H1 (cell line): ENCODE measurements around the gene PRDM15. TPM values are rescaled to one million over a fixed set of nuclear protein-coding genes. Genes with fewer than 3 reads are reported as not detected.

ENCODE experiments used
- CTCF ChIA-PET: fragments of 300-600 bp; sonication (Branson Sonifier 250); formaldehyde crosslinking; loops from one replicate; lab custom pipeline; 2021; ENCODE audit not compliant: partially characterized antibody; lab: Charles Lee
- POLR2A ChIA-PET: fragments of 300-600 bp; sonication (Branson Sonifier 250); formaldehyde crosslinking; loops from one replicate; lab custom pipeline; 2021; ENCODE audit warnings: inconsistent platforms; ENCODE audit not compliant: partially characterized antibody; lab: Charles Lee
- DNase-seq, 2 experiments: peaks; one replicate each; pipeline versions ENCODE4 v3.0.0 to v3.0.0-alpha.2; 2010 to 2022; ENCODE audit warnings: low spot score in 2 of 2, low read depth in 1 of 2, mixed read lengths in 1 of 2
- FAIRE-seq: peaks from 2 replicates; lab custom pipeline; 2011; peaks lifted over from hg19 to GRCh38; lab: Jason Lieb, UNC
- H2AFZ ChIP-seq: 2 replicates; pipeline ENCODE4 v1.8.1; 2012; ENCODE audit warnings: low read length, inconsistent platforms
- H2AK5ac ChIP-seq: 2 replicates; pipeline ENCODE4 v1.6.1; 2013; ENCODE audit warnings: low read depth, low read length
- H2BK120ac ChIP-seq: replicated peaks from 2 replicates; pipeline ENCODE3; 2013; ENCODE audit warnings: low read depth, low read length, inconsistent platforms
- H2BK12ac ChIP-seq: 2 replicates; pipeline ENCODE4 v1.6.1; 2013; ENCODE audit warnings: low read depth, low read length
- H2BK15ac ChIP-seq: 2 replicates; pipeline ENCODE4 v1.6.1; 2013; ENCODE audit warnings: low read length
- H2BK20ac ChIP-seq: 2 replicates; pipeline ENCODE4 v1.6.1; 2013; ENCODE audit warnings: low read length
- H2BK5ac ChIP-seq: 2 replicates; pipeline ENCODE4 v1.6.1; 2013; ENCODE audit warnings: low read depth, low read length
- H3K14ac ChIP-seq: 2 replicates; pipeline ENCODE4 v1.6.1; 2013; ENCODE audit warnings: inconsistent platforms; ENCODE audit not compliant: insufficient read length
- H3K18ac ChIP-seq: 2 replicates; pipeline ENCODE4 v1.6.1; 2013; ENCODE audit warnings: low read length; ENCODE audit errors: extremely low read depth
- H3K23ac ChIP-seq: 2 replicates; pipeline ENCODE4 v1.6.1; 2013; ENCODE audit warnings: inconsistent platforms; ENCODE audit not compliant: insufficient read length
- H3K23me2 ChIP-seq: 2 replicates; pipeline ENCODE4 v1.6.1; 2013; ENCODE audit warnings: low read depth, low read length
- H3K27ac ChIP-seq: 2 replicates; pipeline ENCODE4 v1.6.1; 2011; ENCODE audit warnings: low read depth, low read length, inconsistent platforms
- H3K27me3 ChIP-seq, 4 experiments: replicated peaks in 1 of 4; 1 replicate in 1 of 4; 2 replicates in 3 of 4; pipeline versions ENCODE4 v1.6.1 to v1.8.1; 2011 to 2013; ENCODE audit warnings: low read length in 3 of 4, mild to moderate bottlenecking in 3 of 4, inconsistent platforms in 2 of 4, mixed read lengths in 2 of 4, moderate library complexity in 1 of 4; ENCODE audit not compliant: control insufficient read depth in 3 of 4, insufficient read depth in 3 of 4; ENCODE audit errors: extremely low read depth in 1 of 4
- H3K36me3 ChIP-seq, 4 experiments: 2 replicates each; pipeline versions ENCODE4 v1.6.1 to v1.8.1; 2011 to 2013; ENCODE audit warnings: mild to moderate bottlenecking in 4 of 4, low read length in 3 of 4, moderate library complexity in 2 of 4, control low read depth in 1 of 4, inconsistent platforms in 1 of 4; ENCODE audit not compliant: insufficient read depth in 4 of 4, control insufficient read depth in 2 of 4
- H3K4ac ChIP-seq: replicated peaks from 2 replicates; pipeline ENCODE3; 2013; ENCODE audit warnings: low read length, low read depth, mixed read lengths, inconsistent platforms; ENCODE audit not compliant: insufficient read length
- H3K4me1 ChIP-seq, 4 experiments: replicated peaks in 1 of 4; 1 replicate in 1 of 4; 2 replicates in 3 of 4; pipeline versions ENCODE4 v1.6.1 to v1.8.1; 2011 to 2013; ENCODE audit warnings: low read length in 3 of 4, inconsistent platforms in 2 of 4, mixed read lengths in 1 of 4; ENCODE audit not compliant: insufficient read depth in 4 of 4, control insufficient read depth in 3 of 4
- H3K4me2 ChIP-seq, 2 experiments: 2 replicates each; pipeline versions ENCODE4 v1.6.1 to v1.8.1; 2011 to 2013; ENCODE audit warnings: low read depth in 2 of 2, low read length in 2 of 2, control low read depth in 1 of 2, inconsistent platforms in 1 of 2, mild to moderate bottlenecking in 1 of 2; ENCODE audit not compliant: insufficient read depth in 1 of 2
- H3K4me3 ChIP-seq, 4 experiments: fragments of 200-600, 300-600 bp in 1 of 4; sonication (generic), shearing (Covaris generic), sonication (Bioruptor Twin) in 1 of 4; 2 replicates each; pipeline versions ENCODE4 v1.5.1 to v1.8.1; 2011 to 2016; ENCODE audit warnings: low read length in 4 of 4, low read depth in 3 of 4, control low read depth in 2 of 4, inconsistent platforms in 2 of 4, mild to moderate bottlenecking in 2 of 4, mixed read lengths in 1 of 4, moderate library complexity in 1 of 4; ENCODE audit not compliant: insufficient read depth in 2 of 4; ENCODE audit errors: extremely low read depth in 1 of 4
- H3K56ac ChIP-seq: replicated peaks from 2 replicates; pipeline ENCODE3; 2013; ENCODE audit warnings: low read depth, mild to moderate bottlenecking, mixed read lengths, low read length, inconsistent platforms; ENCODE audit not compliant: insufficient read length
- H3K79me1 ChIP-seq: 2 replicates; pipeline ENCODE4 v1.6.1; 2013; ENCODE audit warnings: low read depth, low read length, control low read depth
- H3K79me2 ChIP-seq, 2 experiments: 2 replicates each; pipeline versions ENCODE4 v1.6.1 to v1.8.1; 2012 to 2013; ENCODE audit warnings: low read length in 2 of 2, mild to moderate bottlenecking in 2 of 2, inconsistent platforms in 1 of 2; ENCODE audit not compliant: insufficient read depth in 2 of 2, control insufficient read depth in 1 of 2
- H3K9ac ChIP-seq, 4 experiments: replicated peaks in 1 of 4; 1 replicate in 1 of 4; 2 replicates in 3 of 4; pipeline versions ENCODE4 v1.6.1 to v1.8.1; 2011 to 2013; ENCODE audit warnings: low read depth in 3 of 4, low read length in 3 of 4, control low read depth in 2 of 4, mild to moderate bottlenecking in 2 of 4, moderate library complexity in 2 of 4, inconsistent platforms in 1 of 4; ENCODE audit errors: extremely low read depth in 1 of 4
- H3K9me3 ChIP-seq, 2 experiments: 2 replicates each; pipeline versions ENCODE4 v1.6.1 to v1.8.1; 2012 to 2013; ENCODE audit warnings: mild to moderate bottlenecking in 2 of 2, moderate library complexity in 2 of 2, control low read depth in 1 of 2, inconsistent platforms in 1 of 2, low read depth in 1 of 2, low read length in 1 of 2, mixed read lengths in 1 of 2; ENCODE audit not compliant: insufficient read depth in 2 of 2
- H4K20me1 ChIP-seq, 2 experiments: replicated peaks in 1 of 2; 2 replicates each; pipeline versions ENCODE3 to v1.8.1; 2011 to 2013; ENCODE audit warnings: inconsistent platforms in 2 of 2, low read length in 2 of 2, mild to moderate bottlenecking in 1 of 2; ENCODE audit not compliant: insufficient read depth in 2 of 2, control insufficient read depth in 1 of 2
- H4K5ac ChIP-seq: 2 replicates; pipeline ENCODE4 v1.6.1; 2013; ENCODE audit warnings: low read length, low read depth, mixed read lengths, inconsistent platforms; ENCODE audit not compliant: insufficient read length
- H4K8ac ChIP-seq: 2 replicates; pipeline ENCODE4 v1.8.0; 2013; ENCODE audit warnings: mild to moderate bottlenecking, moderate library complexity, low read length, inconsistent platforms; ENCODE audit not compliant: insufficient read depth; ENCODE audit errors: extremely low read depth
- H4K91ac ChIP-seq: replicated peaks from 2 replicates; pipeline ENCODE3; 2013; ENCODE audit warnings: low read length, mixed read lengths, inconsistent platforms; ENCODE audit not compliant: insufficient read length
- ATF2 ChIP-seq: IDR thresholded peaks from 2 replicates; pipeline ENCODE4 v1.6.1; 2012; ENCODE audit warnings: low read length, inconsistent platforms
- CEBPB ChIP-seq: IDR thresholded peaks from 2 replicates; pipeline ENCODE4 v1.6.1; 2012; ENCODE audit warnings: low read depth, low read length
- E2F6 ChIP-seq: IDR thresholded peaks from 2 replicates; pipeline ENCODE4 v1.6.1; 2012; ENCODE audit warnings: inconsistent platforms
- HDAC2 ChIP-seq, 2 experiments: fragments of 300-600 bp in 1 of 2; sonication (generic) in 1 of 2; IDR thresholded peaks; 2 replicates each; pipeline ENCODE4 v1.6.1; 2011 to 2012; ENCODE audit warnings: low read depth in 2 of 2, low read length in 2 of 2, mild to moderate bottlenecking in 2 of 2, moderate library complexity in 2 of 2, borderline replicate concordance in 1 of 2, inconsistent platforms in 1 of 2
- JUND ChIP-seq: IDR thresholded peaks from 2 replicates; pipeline ENCODE4 v1.6.1; 2011; ENCODE audit warnings: mild to moderate bottlenecking, improper control_type of control experiment, low read length
- RAD21 ChIP-seq, 2 experiments: IDR thresholded peaks in 1 of 2; conservative IDR thresholded peaks in 1 of 2; 2 replicates each; pipeline ENCODE4 v1.6.1; 2011; ENCODE audit warnings: low read depth in 2 of 2, low read length in 2 of 2, improper control_type of control experiment in 1 of 2, inconsistent platforms in 1 of 2, mild to moderate bottlenecking in 1 of 2, moderate library complexity in 1 of 2
- RFX5 ChIP-seq: IDR thresholded peaks from 2 replicates; pipeline ENCODE4 v1.6.1; 2011; ENCODE audit warnings: low read depth, low read length, improper control_type of control experiment, borderline replicate concordance
- SAP30 ChIP-seq: fragments of 300-600 bp; sonication (generic); IDR thresholded peaks from 2 replicates; pipeline ENCODE4 v1.7.1; 2012; ENCODE audit warnings: low read length, moderate library complexity, mild to moderate bottlenecking, inconsistent platforms; ENCODE audit not compliant: insufficient read depth, insufficient replicate concordance
- SIX5 ChIP-seq: IDR thresholded peaks from 2 replicates; pipeline ENCODE4 v1.6.1; 2011; ENCODE audit warnings: mild to moderate bottlenecking, low read depth, low read length
- SRF ChIP-seq: IDR thresholded peaks from 2 replicates; pipeline ENCODE4 v1.6.1; 2011; ENCODE audit warnings: mild to moderate bottlenecking, low read depth, low read length, moderate library complexity
- SUZ12 ChIP-seq: fragments of 200-600 bp; sonication (generic); IDR thresholded peaks from 2 replicates; pipeline ENCODE4 v1.6.1; 2012; ENCODE audit warnings: mild to moderate bottlenecking, inconsistent platforms, low read length, moderate library complexity, mixed read lengths
- WGBS, 2 experiments: shearing (Covaris generic) in 1 of 2; methylation state at CpG; one replicate each; pipeline versions ENCODE4 v1.1.6 to v1.1.7; 2013 to 2015; ENCODE audit warnings: low lambda C conversion rate in 2 of 2, mixed read lengths in 2 of 2, inconsistent platforms in 1 of 2, low coverage in 1 of 2, missing lambda C conversion rate in 1 of 2; ENCODE audit not compliant: insufficient replicate concordance in 2 of 2, insufficient coverage in 1 of 2, insufficient read length in 1 of 2; ENCODE audit errors: extremely low coverage in 1 of 2, missing lambda C conversion rate in 1 of 2; 5-methylcytosine and 5-hydroxymethylcytosine counted together
- polyA plus RNA-seq, 7 experiments: library from polyadenylated mRNA; depleted of rRNA in 3 of 7; stranded (reverse) in 5 of 7; unstranded in 2 of 7; fragments of >200 nt in 5 of 7; fragments of 200-250 nt in 2 of 7; gene quantifications; 1 replicate in 5 of 7; 2 replicates in 1 of 7; 4 replicates in 1 of 7; pipeline versions ENCODE4 v1.2.1 to v1.2.3, GENCODE V29; 2011 to 2013; ENCODE audit warnings: missing spikeins in 2 of 7, mixed read lengths in 2 of 7
- total RNA-seq: library from RNA; stranded (reverse); fragmentation: NEBNext Ultra II Directional; extraction: Animal tissue kit (Norgen Biotek cat#: 25700); gene quantifications from 2 replicates; pipeline ENCODE4 v1.2.1, GENCODE V29; 2021

PRDM15 gene
- total and polyA plus RNA-seq, 2 of the 8 experiments (the other 6 are each of a cell fraction or from before 2014, with no cell fraction given) = 9.7 to 10.5 TPM

- no peak overlapping the region for H2AFZ ChIP-seq
- no peak overlapping the region for H3K56ac ChIP-seq
- H2BK120ac ChIP-seq = no peak overlapping the region
- FAIRE-seq (no peak), DNase-seq (no peak)
- no peaks in the 10 kb centered on the region for H3K23me2 ChIP-seq
- H3K36me3 ChIP-seq = peaks cover 0 to 2% (median 0%) of the 10 kb centered on the region in 4 experiments; a peak in 1 of 8 replicates
- no peak overlapping the region for H4K8ac ChIP-seq
- no peaks in the 10 kb centered on the region for H3K9me3 ChIP-seq
- no peak overlapping the region for H2AK5ac ChIP-seq
- H4K91ac ChIP-seq = no peak overlapping the region
- no peak overlapping the region for H3K14ac ChIP-seq
- no peaks in the 10 kb centered on the region for H3K79me2 ChIP-seq
- WGBS, 2 experiments = 90% methylated on average over 9 of the region's 9 CpGs; no CpG with 5 or more reads in 1 of the 2 experiments
- H3K4ac ChIP-seq = no peak overlapping the region
- no peaks in the 10 kb centered on the region for H3K27me3 ChIP-seq
- H3K27ac ChIP-seq = no peak overlapping the region
- ChIA-PET POLR2A (interaction anchor here (0.9 to 1.4 kb wide), 2 partner anchors 9 to 16 kb away, joined by 3 to 5 read pairs; no protein-coding TSS in a partner anchor), CTCF (interaction anchor here (2.9 kb wide), 1 partner anchor 16 kb away, joined by 8 read pairs; no protein-coding TSS in a partner anchor)
- no peak overlapping the region for H3K4me3 ChIP-seq
- H4K20me1 ChIP-seq = peaks cover 0 to 2% of the 10 kb centered on the region in 2 experiments
- H2BK15ac ChIP-seq = no peak overlapping the region
- H3K18ac ChIP-seq = no peak overlapping the region
- no peaks in the 10 kb centered on the region for H3K79me1 ChIP-seq
- H3K9ac ChIP-seq = no peak overlapping the region
- H2BK5ac ChIP-seq = no peak overlapping the region
- peaks cover 4 to 23% (median 19%) of the 10 kb centered on the region in 4 experiments for H3K4me1 ChIP-seq
- no peak overlapping the region for H3K4me2 ChIP-seq
- no peak overlapping the region for H2BK12ac ChIP-seq
- no peak overlapping the region for H3K23ac ChIP-seq
- no peak overlapping the region for H4K5ac ChIP-seq
- H2BK20ac ChIP-seq = no peak overlapping the region
- TF ChIP-seq CEBPB (no peak), E2F6 (no peak), SRF (no peak), SUZ12 (no peak), RFX5 (no peak), JUND (no peak), HDAC2 (IDR thresholded peaks at IDR 0.05; ENCODE audit: borderline replicate concordance in 1 of 2, low read depth in 2 of 2, low read length in 2 of 2) (no peak), ATF2 (no peak), SAP30 (no peak), SIX5 (no peak), RAD21 (IDR thresholded peaks at IDR 0.05 in 1 of 2, conservative IDR thresholded peaks at IDR 0.05 in 1 of 2; ENCODE audit: low read depth in 2 of 2, low read length in 2 of 2) (no peak)
Observed at GRCh38 chr21:41894511-41894910, 15.4 kb upstream of the PRDM15 start.
